Hematopoietic multipotent progenitor cell treated with erythropoietin and hydrocortisone succinate and interleukin-3 and kit ligand, for 4 days (in vitro differentiated cells): ENCODE results near the gene KRIT1.
"Not testable (repeated sequence)": the region's sequence is repeated elsewhere in the genome, so short reads cannot be mapped to it uniquely, and the experiment has no call there.

Experiments used
- DNase-seq: peaks from one replicate; pipeline ENCODE4 v3.0.0-alpha.2; 2015

KRIT1 gene

GRCh38 chr7:92246360-92247101 lies 817 bp upstream of the KRIT1 start:
- DNase-seq = peak; percentile 57

- DNase-seq = peak; percentile 56
These were observed 767 bp downstream of the KRIT1 start for GRCh38 chr7:92244808-92245486.

GRCh38 chr7:92242972-92243371 lies 2.7 kb downstream of the KRIT1 start:
- peak; percentile 45 for DNase-seq

- no peak for DNase-seq
These were observed 15.2 kb downstream of the KRIT1 start for GRCh38 chr7:92230547-92230946.

- no peak for DNase-seq
These were observed 17.0 kb downstream of the KRIT1 start for GRCh38 chr7:92228742-92229141.

- no peak for DNase-seq
These were observed 17.6 kb downstream of the KRIT1 start for GRCh38 chr7:92228100-92228499.

GRCh38 chr7:92226981-92227380 lies 18.7 kb downstream of the KRIT1 start:
- no peak for DNase-seq

- no peak for DNase-seq
These were observed 23.9 kb downstream of the KRIT1 start for GRCh38 chr7:92221766-92222165.

GRCh38 chr7:92206672-92207071 lies 39.0 kb downstream of the KRIT1 start:
- DNase-seq = no peak

GRCh38 chr7:92205987-92206386 lies 39.7 kb downstream of the KRIT1 start:
- peak; percentile 10 for DNase-seq

- no peak for DNase-seq
These were observed 44.9 kb downstream of the KRIT1 start for GRCh38 chr7:92200791-92201190.

- no peak for DNase-seq
These were observed 53.4 kb downstream of the KRIT1 start for GRCh38 chr7:92192326-92192725.

GRCh38 chr7:92189246-92189645 lies 56.5 kb downstream of the KRIT1 start:
- not testable (repeated sequence) for DNase-seq

GRCh38 chr7:92184294-92184693 lies 61.4 kb downstream of the KRIT1 start:
- not testable (repeated sequence) for DNase-seq

- peak; percentile 90 for DNase-seq
These were observed 66.5 kb downstream of the KRIT1 start, which contains the start of gene LRRD1 for GRCh38 chr7:92178928-92179924. Gene LRRD1, minus strand, starts transcription at chr7:92179142. Its CDS starts 13,940 bp downstream, at chr7:92165202.

- DNase-seq = no peak
These were observed 68.4 kb downstream of the KRIT1 start for GRCh38 chr7:92177362-92177761.

GRCh38 chr7:92169529-92169928 lies 76.2 kb downstream of the KRIT1 start:
- DNase-seq = not testable (repeated sequence)

GRCh38 chr7:92161271-92161670 lies 84.4 kb downstream of the KRIT1 start:
- DNase-seq = peak; percentile 53

- DNase-seq = no peak
These were observed 86.8 kb downstream of the KRIT1 start for GRCh38 chr7:92158660-92159575.

GRCh38 chr7:92156990-92157389 lies 88.7 kb downstream of the KRIT1 start:
- DNase-seq = no peak

- no peak for DNase-seq
These were observed 90.5 kb downstream of the KRIT1 start for GRCh38 chr7:92155108-92155739.
